Right lung (tissue), 5 donors: ENCODE measurements around the gene ADA. TPM values are rescaled to one million over a fixed set of nuclear protein-coding genes. Genes with fewer than 3 reads are reported as not detected.

Experiments
- DNase-seq, 2 donors: peaks; one replicate each; pipeline ENCODE4 v3.0.0-alpha.2; 2013
- polyA plus RNA-seq, 5 donors: library from polyadenylated mRNA; unstranded; fragments of 120-200 nt; gene quantifications; one replicate each; pipeline versions ENCODE4 v1.2.1 to v1.2.3, GENCODE V29; 2013; ENCODE audit warnings: inconsistent platforms in 1 of 5, low replicate concordance in 1 of 5; ENCODE audit not compliant: insufficient read length in 5 of 5, insufficient read depth in 1 of 5

ADA gene
- polyA plus RNA-seq, 5 donors, result 4.8 to 7.9 (median 5.8) TPM

DNA sequence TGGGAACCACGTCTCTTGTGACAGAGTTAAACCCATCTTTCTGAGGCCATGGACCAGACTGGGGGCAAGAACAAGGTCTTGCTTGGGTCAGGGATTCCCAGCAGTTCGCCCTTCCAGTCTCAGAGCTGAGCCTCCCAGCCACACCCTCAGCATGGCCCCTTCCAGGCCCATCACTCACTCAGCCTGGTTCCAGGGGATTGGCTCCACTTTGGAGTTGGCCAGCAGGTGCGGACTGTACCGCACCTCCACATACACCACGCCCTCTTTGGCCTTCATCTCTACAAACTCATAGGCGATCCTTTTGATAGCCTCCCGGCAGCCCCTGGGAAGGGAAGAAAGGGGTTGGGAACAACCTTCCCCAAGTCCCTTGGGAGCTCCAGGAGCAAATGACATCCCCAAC is 25.2 kb downstream of the ADA start:
- DNase-seq, result no peak

GRCh38 chr20:44625361-44625760 is 26.1 kb downstream of the ADA start:
- DNase-seq, result no peak

DNA sequence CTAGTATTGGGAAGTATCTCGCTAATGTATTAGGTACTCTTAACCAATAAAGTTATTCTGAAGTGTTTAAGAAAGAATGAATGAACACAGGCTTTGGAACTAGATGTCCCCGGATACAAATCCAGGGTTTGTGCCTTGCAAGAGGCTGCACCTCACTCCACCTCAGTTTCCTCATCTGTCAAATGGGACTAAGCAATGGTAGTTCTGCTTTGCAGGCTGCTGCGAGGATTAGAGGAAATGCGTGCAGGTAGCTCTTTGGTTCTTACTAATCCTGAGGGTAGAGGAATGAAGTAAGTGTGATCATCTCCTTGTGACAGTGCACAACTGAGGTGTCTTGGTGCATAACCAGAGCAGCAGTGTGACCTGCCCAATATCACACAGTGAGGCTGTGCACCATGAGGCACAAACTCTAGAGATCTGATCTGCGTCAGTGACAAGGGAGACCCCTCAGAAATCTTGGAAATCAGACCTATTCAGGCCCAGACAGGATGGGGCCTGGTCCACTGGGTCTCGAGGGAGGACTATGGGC is 26.7 kb downstream of the ADA start:
- DNase-seq, result no peak

GRCh38 chr20:44624152-44624551 is 27.3 kb downstream of the ADA start:
- DNase-seq, result no peak

GRCh38 chr20:44622501-44623270 is 28.8 kb downstream of the ADA start:
- no peak for DNase-seq

DNA sequence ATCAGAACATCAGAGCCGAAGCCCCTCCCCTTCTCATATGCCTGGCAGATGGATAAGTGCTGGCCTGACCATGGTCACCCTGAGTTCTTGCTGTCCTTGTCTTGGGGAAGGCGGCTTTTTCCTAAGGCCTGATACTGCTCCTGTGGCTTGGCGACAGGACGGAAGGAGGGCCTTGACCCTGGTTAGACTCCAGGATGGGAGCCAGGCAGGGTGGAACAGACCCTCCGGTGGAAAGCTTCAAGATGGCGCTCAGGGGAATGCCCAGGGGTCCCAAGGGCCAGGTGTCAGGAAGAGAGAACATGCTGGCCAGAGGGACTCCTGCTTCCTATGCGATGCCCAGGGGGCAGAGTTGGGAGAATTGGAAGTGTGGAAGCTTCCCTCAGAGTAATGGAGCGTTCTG is 29.6 kb downstream of the ADA start:
- DNase-seq, result no peak

DNA sequence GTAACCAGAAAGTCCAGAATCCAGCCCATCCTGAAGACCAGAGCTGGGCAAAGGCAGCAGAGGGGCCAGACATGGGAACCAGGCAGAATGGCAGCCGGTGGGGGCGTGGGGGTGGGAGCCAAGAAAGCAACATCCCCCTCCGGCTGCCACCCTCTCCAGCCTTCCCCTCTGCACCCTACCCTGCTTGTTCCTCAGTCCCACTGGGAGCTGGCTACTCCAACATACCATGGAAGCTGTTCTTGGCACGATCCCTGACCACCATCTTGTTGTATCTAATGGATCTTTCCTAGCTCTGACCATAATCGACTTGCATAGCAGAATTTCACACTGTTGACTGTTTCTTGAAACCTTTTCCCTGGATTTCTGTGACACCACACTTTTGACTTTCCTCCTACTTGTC is 30.2 kb downstream of the ADA start:
- DNase-seq, result no peak

- no peak for DNase-seq
Observed at GRCh38 chr20:44620030-44620429, 31.5 kb downstream of the ADA start.

DNA sequence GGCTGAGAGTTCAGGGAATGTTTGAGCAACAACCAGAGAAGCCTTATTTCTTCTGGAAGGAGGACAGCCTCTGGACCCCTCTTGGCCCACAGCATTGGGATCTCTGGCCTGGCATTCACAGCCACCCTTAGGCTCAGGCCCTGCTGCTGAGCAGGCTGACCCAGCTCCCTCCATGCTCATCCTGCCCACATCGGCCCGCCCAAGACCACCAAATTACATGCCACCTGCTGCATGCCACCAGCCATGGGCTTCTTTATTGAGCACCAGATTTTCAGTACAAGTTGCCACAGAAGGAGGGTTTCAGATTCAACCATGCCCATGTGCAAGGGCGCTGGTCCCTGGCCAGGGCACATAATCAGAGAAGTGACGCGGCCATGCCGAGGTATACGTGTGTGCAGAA is 32.2 kb downstream of the ADA start:
- DNase-seq, result no peak

GRCh38 chr20:44618318-44618731 is 33.2 kb downstream of the ADA start:
- no peak for DNase-seq

- DNase-seq, result no peak
Observed at GRCh38 chr20:44616604-44616964, 34.9 kb downstream of the ADA start.

DNA sequence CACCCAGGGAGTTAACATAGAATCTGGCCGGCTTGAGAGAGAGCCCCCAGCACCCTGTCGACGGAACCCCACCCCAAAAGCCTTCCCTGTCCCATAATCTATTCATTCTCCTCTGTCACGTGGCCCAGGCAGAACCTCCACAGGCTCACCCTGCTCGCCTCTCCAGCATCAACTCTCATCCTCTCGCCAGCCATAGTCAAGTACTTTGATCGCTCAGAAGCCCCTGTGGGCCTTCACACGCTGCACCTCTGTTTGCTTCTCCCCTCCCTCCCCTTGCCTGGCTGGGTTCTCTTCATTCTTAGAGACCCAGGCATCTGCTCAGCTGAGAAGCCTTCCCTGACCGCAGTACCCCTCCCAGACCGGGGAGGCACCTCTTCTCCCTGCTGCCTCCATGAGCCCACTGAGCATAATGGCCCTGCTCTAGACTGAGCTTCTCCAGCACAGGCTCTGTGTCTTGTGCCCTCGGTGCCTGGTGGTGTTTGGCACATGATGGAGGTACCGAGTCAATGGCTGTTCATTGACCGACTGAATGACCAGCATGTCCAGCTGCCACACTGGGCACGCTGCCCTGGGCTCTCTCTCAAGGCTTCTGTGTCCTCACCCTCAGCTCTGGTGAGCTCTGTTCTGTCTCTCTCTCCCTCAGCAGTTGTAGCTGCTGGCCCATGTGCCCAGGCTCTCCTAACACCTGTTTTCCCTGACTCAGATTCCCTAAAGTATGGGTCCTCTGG is 35.5 kb downstream of the ADA start:
- DNase-seq, result no peak

DNA sequence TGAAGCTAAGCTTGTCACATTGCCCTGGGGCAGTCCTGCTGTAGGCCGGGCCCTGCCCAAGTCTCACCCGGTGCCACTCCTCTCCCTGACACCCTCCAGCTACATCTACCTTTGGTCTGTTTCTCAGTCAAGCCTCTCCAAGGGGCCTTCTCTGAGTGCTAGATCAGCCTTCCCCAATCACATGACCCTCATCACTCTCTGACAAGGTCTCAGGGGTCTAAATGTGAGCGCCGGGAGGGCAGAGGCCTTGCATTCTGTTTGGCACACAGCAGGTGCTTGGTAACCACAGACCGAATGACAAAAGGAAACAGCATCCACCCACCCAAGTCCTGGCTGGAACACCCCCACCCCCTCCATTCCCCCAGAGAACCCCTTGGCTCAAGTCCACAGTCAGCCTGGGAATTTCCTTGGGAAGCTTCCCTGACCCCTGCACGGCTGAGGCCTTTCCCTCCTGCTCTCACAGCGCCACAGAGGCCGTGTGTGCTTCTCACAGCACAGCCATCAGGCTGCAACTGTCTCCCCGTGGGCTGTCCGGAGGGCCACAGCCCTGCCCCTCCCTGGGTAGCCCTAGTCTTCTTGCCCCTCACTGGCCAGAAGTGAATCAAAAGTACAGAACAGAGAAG is 36.2 kb downstream of the ADA start:
- DNase-seq, result no peak

- no peak for DNase-seq
Observed at GRCh38 chr20:44614525-44614924, 37.0 kb downstream of the ADA start.

DNA sequence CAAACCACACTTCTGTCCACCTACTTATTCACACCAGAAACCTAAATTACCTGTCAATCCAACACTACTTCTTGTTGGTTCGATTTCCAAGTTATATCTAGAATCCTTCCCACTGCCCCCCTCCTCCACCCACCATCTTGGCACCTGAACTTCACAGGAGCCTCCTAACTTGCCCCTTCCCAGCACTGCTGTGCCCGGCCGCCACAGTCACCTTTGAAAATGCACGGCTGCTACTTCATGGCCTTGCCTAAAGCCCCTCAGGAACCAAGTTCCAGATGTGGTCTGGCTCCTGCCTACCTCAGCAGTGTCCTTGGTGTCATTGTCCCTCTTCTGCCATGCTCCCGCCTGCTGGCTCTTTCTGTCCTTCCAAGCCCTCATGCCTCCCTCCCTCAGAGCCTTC is 37.9 kb downstream of the ADA start:
- no peak for DNase-seq

GRCh38 chr20:44610313-44610962 is 41.1 kb downstream of the ADA start:
- DNase-seq, result no peak

DNA sequence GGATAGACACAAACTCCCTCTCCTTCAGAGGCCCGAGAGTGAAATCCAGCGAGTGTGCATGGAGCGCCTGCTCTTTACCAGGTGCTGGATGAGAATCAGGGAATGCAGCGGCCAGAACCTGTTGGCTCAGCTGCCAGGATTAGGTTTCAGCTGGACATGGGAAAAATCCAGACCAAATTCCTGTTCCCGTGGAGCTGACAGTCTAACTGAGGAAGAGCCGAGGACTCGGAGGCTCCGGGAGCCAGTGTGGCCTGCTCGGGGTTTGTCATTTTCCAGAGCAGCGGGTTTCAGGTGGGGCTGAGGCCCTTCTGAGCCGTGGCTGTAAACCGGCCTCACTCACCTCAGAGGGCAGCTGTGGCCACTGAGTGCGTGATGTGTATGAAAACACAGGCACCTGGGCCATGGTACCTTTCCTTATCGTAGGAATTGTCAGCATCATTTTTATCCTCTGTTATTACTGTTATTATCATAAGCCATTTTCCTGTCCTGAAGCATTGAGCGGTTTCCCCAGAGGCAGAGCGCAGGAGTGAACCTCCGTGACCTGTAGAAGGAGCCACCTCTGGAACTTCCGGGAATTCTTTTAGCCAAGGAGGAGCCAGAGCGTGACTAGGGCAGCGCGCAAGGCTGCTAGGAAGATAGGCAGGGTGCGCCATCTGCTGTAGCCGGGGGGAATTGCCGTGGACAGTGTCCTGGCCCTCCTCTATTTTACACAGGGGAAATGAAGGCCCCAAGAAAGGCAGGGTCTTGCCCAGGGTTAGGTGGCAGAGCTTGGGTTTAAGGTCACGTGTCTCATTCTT is 41.8 kb downstream of the ADA start:
- DNase-seq, result peak; percentile 77 to 82

DNA sequence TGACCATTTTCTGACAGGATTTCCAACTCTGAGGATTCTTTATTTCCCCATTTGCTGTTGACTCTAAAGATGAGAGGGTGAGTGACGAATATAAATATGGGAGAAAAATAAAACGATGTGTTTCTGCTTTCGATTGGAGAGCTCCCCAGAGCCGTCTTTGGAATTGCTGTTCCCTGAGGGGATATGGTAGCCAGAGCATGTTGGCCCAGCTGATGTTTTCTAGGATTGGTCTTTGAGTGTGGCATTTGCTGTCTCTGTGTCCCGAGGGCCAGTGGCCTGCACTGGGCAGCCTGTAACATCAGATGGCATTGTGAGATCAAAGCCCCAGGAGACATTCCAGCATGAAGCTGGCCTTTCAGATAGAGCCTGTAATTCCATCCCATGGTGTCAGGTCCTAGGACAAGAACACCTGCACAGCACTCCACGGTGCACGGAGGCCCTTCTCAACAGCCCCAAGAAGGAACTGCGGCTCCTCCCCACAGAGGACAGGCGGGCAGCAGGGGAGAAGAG is 42.4 kb downstream of the ADA start:
- DNase-seq, result no peak

DNA sequence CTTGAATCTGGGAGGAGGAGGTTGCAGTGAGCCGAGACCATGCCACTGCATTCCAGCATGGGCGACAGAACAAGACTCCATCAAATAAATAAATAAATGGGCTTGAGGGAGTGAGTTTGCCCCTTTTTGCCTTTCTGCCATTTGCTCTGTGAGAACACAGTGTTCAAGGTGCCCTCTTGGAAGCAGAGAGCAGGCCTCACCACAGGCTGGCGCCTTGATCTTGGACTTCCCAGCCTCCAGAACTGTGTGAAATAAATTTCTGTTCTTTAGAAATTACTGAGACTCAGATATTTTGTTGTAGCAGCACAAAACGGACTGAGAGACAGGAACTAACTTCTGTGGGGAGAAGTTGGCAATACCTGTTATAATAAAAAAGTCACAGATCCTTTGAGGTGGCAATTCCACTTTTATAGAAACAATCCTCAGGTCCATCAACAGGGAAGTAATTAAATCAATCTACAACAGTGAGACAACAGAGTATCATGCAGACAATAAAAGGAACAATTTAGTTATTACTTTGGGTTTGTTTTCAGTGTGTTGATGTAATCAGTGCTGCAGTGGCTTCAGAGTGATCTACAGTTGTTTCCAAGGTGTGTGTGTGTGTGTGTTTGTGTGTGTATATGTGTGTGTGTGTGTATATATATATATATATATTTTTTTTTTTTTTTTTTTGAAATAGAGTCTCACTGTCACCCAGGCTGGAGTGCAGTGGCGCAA is 44.6 kb downstream of the ADA start:
- no peak for DNase-seq

DNA sequence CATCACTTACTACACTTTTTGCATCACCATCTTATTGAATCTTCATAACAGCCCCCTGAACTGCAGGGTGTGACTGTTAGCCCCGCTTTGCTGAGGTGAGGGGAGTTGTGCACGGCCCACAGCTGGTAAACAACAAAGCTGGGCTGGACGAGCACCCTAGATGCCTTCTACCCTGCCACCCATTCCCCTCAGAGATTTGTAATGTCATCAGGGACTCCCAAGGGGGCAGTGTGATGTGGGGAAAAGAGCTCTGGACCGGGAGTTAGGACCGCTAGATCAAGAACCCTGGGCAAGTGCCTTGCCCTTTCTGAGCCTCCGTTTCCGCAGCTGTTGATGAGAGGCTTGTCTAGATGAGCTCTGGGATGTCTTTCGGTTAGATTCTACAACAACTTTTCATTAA is 48.2 kb downstream of the ADA start:
- DNase-seq, result no peak

GRCh38 chr20:44601801-44602204 is 49.7 kb downstream of the ADA start:
- peak; percentile 87 to 92 for DNase-seq
